H9 (cell line): ENCODE measurements around the gene FHIT. TPM values are rescaled to one million over a fixed set of nuclear protein-coding genes. Genes with fewer than 3 reads are reported as not detected.

ENCODE experiments used
- DNase-seq: peaks from one replicate; pipeline ENCODE4 v3.0.0-alpha.2; 2017
- H2AFZ ChIP-seq: one replicate; pipeline ENCODE4 v1.6.1; 2013; ENCODE audit warnings: mild to moderate bottlenecking, low read length, control low read depth, moderate library complexity
- H2AK5ac ChIP-seq: 2 replicates; pipeline ENCODE4 v1.6.1; 2013; ENCODE audit warnings: low read length, control low read depth, mixed read lengths; ENCODE audit not compliant: insufficient read length
- H2BK120ac ChIP-seq: one replicate; pipeline ENCODE4 v1.6.1; 2013; ENCODE audit warnings: low read depth, mild to moderate bottlenecking, low read length, control low read depth, inconsistent platforms; ENCODE audit not compliant: poor library complexity, severe bottlenecking
- H2BK12ac ChIP-seq: 2 replicates; pipeline ENCODE4 v1.6.1; 2013; ENCODE audit warnings: low read length, control low read depth, mixed read lengths, low read depth; ENCODE audit not compliant: insufficient read length
- H2BK15ac ChIP-seq: 2 replicates; pipeline ENCODE4 v1.6.1; 2013; ENCODE audit warnings: low read depth, low read length, control low read depth
- H2BK20ac ChIP-seq: one replicate; pipeline ENCODE4 v1.6.1; 2013; ENCODE audit warnings: low read depth, mild to moderate bottlenecking, low read length, control low read depth, inconsistent platforms; ENCODE audit not compliant: poor library complexity, severe bottlenecking
- H2BK5ac ChIP-seq: 2 replicates; pipeline ENCODE4 v1.6.1; 2013; ENCODE audit warnings: low read length, control low read depth, mixed read lengths; ENCODE audit not compliant: insufficient read length
- H3K14ac ChIP-seq: 2 replicates; pipeline ENCODE4 v1.6.1; 2013; ENCODE audit warnings: low read length, control low read depth; ENCODE audit not compliant: insufficient read depth
- H3K18ac ChIP-seq: 2 replicates; pipeline ENCODE4 v1.6.1; 2013; ENCODE audit warnings: low read depth, mild to moderate bottlenecking, mixed read lengths, low read length, control low read depth; ENCODE audit not compliant: insufficient read length
- H3K23ac ChIP-seq: 2 replicates; pipeline ENCODE4 v1.6.1; 2013; ENCODE audit warnings: low read length, control low read depth, mixed read lengths, low read depth; ENCODE audit not compliant: insufficient read length
- H3K23me2 ChIP-seq: 2 replicates; pipeline ENCODE4 v1.6.1; 2013; ENCODE audit warnings: low read depth, mild to moderate bottlenecking, mixed read lengths, low read length, control low read depth; ENCODE audit not compliant: insufficient read length, poor library complexity, severe bottlenecking
- H3K27ac ChIP-seq: 2 replicates; pipeline ENCODE4 v1.5.1; 2013; ENCODE audit warnings: low read length, control low read depth, mixed read lengths, low read depth; ENCODE audit not compliant: insufficient read length
- H3K27me3 ChIP-seq: 2 replicates; pipeline ENCODE4 v1.6.1; 2013; ENCODE audit warnings: low read length, control low read depth, inconsistent platforms; ENCODE audit not compliant: insufficient read depth
- H3K4ac ChIP-seq: 2 replicates; pipeline ENCODE4 v1.6.1; 2013; ENCODE audit warnings: low read depth, mild to moderate bottlenecking, control low read depth, inconsistent platforms, low read length, moderate library complexity
- H3K4me1 ChIP-seq: 2 replicates; pipeline ENCODE4 v1.6.1; 2013; ENCODE audit warnings: low read length, control low read depth, inconsistent platforms; ENCODE audit not compliant: insufficient read depth
- H3K4me2 ChIP-seq: 2 replicates; pipeline ENCODE4 v1.6.1; 2013; ENCODE audit warnings: low read length, control low read depth, mixed read lengths; ENCODE audit not compliant: insufficient read length, insufficient read depth
- H3K56ac ChIP-seq: 2 replicates; pipeline ENCODE4 v1.6.1; 2013; ENCODE audit warnings: low read depth, mild to moderate bottlenecking, mixed read lengths, low read length, control low read depth; ENCODE audit not compliant: insufficient read length
- H3K79me1 ChIP-seq: 2 replicates; pipeline ENCODE4 v1.6.1; 2013; ENCODE audit warnings: low read depth, mild to moderate bottlenecking, moderate library complexity, low read length, control low read depth, inconsistent platforms; ENCODE audit not compliant: insufficient read depth, poor library complexity, severe bottlenecking
- H3K79me2 ChIP-seq: 2 replicates; pipeline ENCODE4 v1.6.1; 2013; ENCODE audit warnings: low read length, control low read depth, inconsistent platforms; ENCODE audit not compliant: insufficient read depth
- H3K9ac ChIP-seq: 2 replicates; pipeline ENCODE4 v1.6.1; 2013; ENCODE audit warnings: low read length, control low read depth, mixed read lengths; ENCODE audit not compliant: insufficient read length; ENCODE audit errors: extremely low read depth
- H3K9me3 ChIP-seq: one replicate; pipeline ENCODE4 v1.6.1; 2013; ENCODE audit warnings: low read depth, low read length, inconsistent platforms; ENCODE audit not compliant: control insufficient read depth
- H3T11ph ChIP-seq: one replicate; pipeline ENCODE4 v1.6.1; 2013; ENCODE audit warnings: mild to moderate bottlenecking, low read length, control low read depth, inconsistent platforms
- H4K20me1 ChIP-seq: one replicate; pipeline ENCODE4 v1.6.1; 2013; ENCODE audit not compliant: control insufficient read depth, insufficient read length, insufficient read depth
- H4K5ac ChIP-seq: 2 replicates; pipeline ENCODE4 v1.6.1; 2013; ENCODE audit warnings: low read depth, mild to moderate bottlenecking, mixed read lengths, low read length, control low read depth; ENCODE audit not compliant: insufficient read length
- H4K8ac ChIP-seq: replicated peaks from 2 replicates; pipeline ENCODE4 v1.6.1; 2013; ENCODE audit warnings: low read length, control low read depth, mixed read lengths, low read depth; ENCODE audit not compliant: insufficient read length
- H4K91ac ChIP-seq: 2 replicates; pipeline ENCODE4 v1.6.1; 2013; ENCODE audit warnings: low read depth, mild to moderate bottlenecking, moderate library complexity, mixed read lengths, low read length, control low read depth; ENCODE audit not compliant: insufficient read length
- H3K27ac Mint-ChIP-seq, 3 experiments: 2 replicates in 2 of 3; 3 replicates in 1 of 3; pipeline ENCODE4 v1.8.0; 2020 to 2021; ENCODE audit warnings: mixed read lengths in 3 of 3, mild to moderate bottlenecking in 1 of 3, moderate library complexity in 1 of 3
- H3K27me3 Mint-ChIP-seq: 2 replicates; pipeline ENCODE4 v1.8.0; 2021; ENCODE audit warnings: low read depth, mild to moderate bottlenecking, moderate library complexity, mixed read lengths
- H3K36me3 Mint-ChIP-seq, 3 experiments: 2 replicates in 2 of 3; 3 replicates in 1 of 3; pipeline ENCODE4 v1.8.0; 2020 to 2021; ENCODE audit warnings: low read depth in 3 of 3, mixed read lengths in 3 of 3; ENCODE audit not compliant: insufficient read depth in 1 of 3
- H3K4me1 Mint-ChIP-seq, 2 experiments: 2 replicates each; pipeline ENCODE4 v1.8.0; 2020; ENCODE audit warnings: mixed read lengths in 2 of 2
- H3K4me3 Mint-ChIP-seq, 2 experiments: 2 replicates in 1 of 2; 3 replicates in 1 of 2; pipeline ENCODE4 v1.8.0; 2020 to 2021; ENCODE audit warnings: mild to moderate bottlenecking in 2 of 2, mixed read lengths in 2 of 2, moderate library complexity in 1 of 2
- H3K9me3 Mint-ChIP-seq, 2 experiments: 2 replicates in 1 of 2; 3 replicates in 1 of 2; pipeline ENCODE4 v1.8.0; 2020; ENCODE audit warnings: mild to moderate bottlenecking in 2 of 2, mixed read lengths in 2 of 2, moderate library complexity in 1 of 2
- CTCF ChIP-seq: fragments of 200-600 bp; sonication (generic); conservative IDR thresholded peaks from 3 replicates; pipeline ENCODE4 v1.8.0; 2021; ENCODE audit warnings: antibody characterized with exemption, mild to moderate bottlenecking
- WGBS: extraction: QIAGEN DNeasy Blood & Tissue Kit; methylation state at CpG from one replicate; pipeline ENCODE4 v1.1.7; 2013; ENCODE audit warnings: missing lambda C conversion rate, low lambda C conversion rate, mixed read lengths; ENCODE audit not compliant: insufficient read length; ENCODE audit errors: extremely low coverage; 5-methylcytosine and 5-hydroxymethylcytosine counted together
- total RNA-seq: library from RNA; stranded (reverse); gene quantifications from 2 replicates; pipeline ENCODE4 v1.2.1, GENCODE V29; 2021

The FHIT gene
- total RNA-seq, 1 experiment from 2014 or later: 3.0 TPM

GRCh38 chr3:59818919-59819300, 1432.3 kb downstream of the FHIT start:
- no peaks in the 10 kb centered on the region for H3K4me1 ChIP-seq
- DNase-seq: no peak
- H4K5ac ChIP-seq: no peak overlapping the region
- H3K4ac ChIP-seq: no peak overlapping the region
- no peaks in the 10 kb centered on the region for H3K79me2 ChIP-seq
- H3K4me2 ChIP-seq: no peak overlapping the region
- no peak overlapping the region for H3K56ac ChIP-seq
- H3K23me2 ChIP-seq: no peaks in the 10 kb centered on the region
- H4K20me1 ChIP-seq: no peaks in the 10 kb centered on the region
- H3K23ac ChIP-seq: no peak overlapping the region
- Mint-ChIP-seq H3K4me1 (peaks cover 7 to 12% of the 10 kb centered on the region in 2 experiments), H3K9me3 (peaks cover 0 to 2% of the 10 kb centered on the region in 2 experiments; a peak in 1 of 5 replicates), H3K27ac (no peak overlapping the region), H3K4me3 (no peak overlapping the region), H3K27me3 (no peaks in the 10 kb centered on the region; the same call in 1 of the 2 replicates), H3K36me3 (peaks cover 0 to 3% (median 0%) of the 10 kb centered on the region in 3 experiments; a peak in 1 of 7 replicates)
- no peak overlapping the region for H2BK15ac ChIP-seq
- no peak overlapping the region for H3K9ac ChIP-seq
- no peak overlapping the region for H2AFZ ChIP-seq
- no peak overlapping the region for H2BK20ac ChIP-seq
- H2BK12ac ChIP-seq: no peak overlapping the region
- no peaks in the 10 kb centered on the region for H3K79me1 ChIP-seq
- H3K14ac ChIP-seq: no peak overlapping the region
- no peak overlapping the region for H4K91ac ChIP-seq
- H2BK120ac ChIP-seq: no peak overlapping the region
- H4K8ac ChIP-seq: no peak overlapping the region
- no peak overlapping the region for H3T11ph ChIP-seq
- no CpG with 5 or more reads among the region's 4 CpGs for WGBS
- no peaks in the 10 kb centered on the region for H3K9me3 ChIP-seq
- H2BK5ac ChIP-seq: no peak overlapping the region
- H3K27ac ChIP-seq: no peak overlapping the region
- H3K18ac ChIP-seq: no peak overlapping the region
- TF ChIP-seq CTCF: no peak
- H3K27me3 ChIP-seq: no peaks in the 10 kb centered on the region
- H2AK5ac ChIP-seq: no peak overlapping the region
